Natural killer cell treated with Interleukin-12 subunit alpha and Interleukin-12 subunit beta and Interleukin-15 and Interleukin-18, amount 100 ng/mL, for 72 hours (primary cell): ENCODE measurements around the gene ELMOD1. TPM values are rescaled to one million over a fixed set of nuclear protein-coding genes. Genes with fewer than 3 reads are reported as not detected.

Experiments
- ATAC-seq, 2 donors: fragments of 150-1000 bp; cut with Tn5 transposase in 1 of 2; sonication (Bioruptor Pico), chemical (Tn5 transposase) in 1 of 2; 2 replicates each; pipeline ENCODE4 v1.10.0; 2021
- DNase-seq: peaks from one replicate; pipeline ENCODE4 v3.0.0; 2022; ENCODE audit warnings: low spot score
- H3K27ac Mint-ChIP-seq, 2 donors: 1 replicate in 1 of 2; 2 replicates in 1 of 2; pipeline ENCODE4 v1.8.0; 2022; ENCODE audit warnings: mixed read lengths in 2 of 2, mild to moderate bottlenecking in 1 of 2, moderate library complexity in 1 of 2
- H3K27me3 Mint-ChIP-seq, 2 donors: 1 replicate in 1 of 2; 2 replicates in 1 of 2; pipeline ENCODE4 v1.8.0; 2022; ENCODE audit warnings: mixed read lengths in 2 of 2
- H3K36me3 Mint-ChIP-seq: one replicate; pipeline ENCODE4 v1.8.0; 2022; ENCODE audit warnings: mixed read lengths
- H3K4me1 Mint-ChIP-seq, 2 donors: 1 replicate in 1 of 2; 2 replicates in 1 of 2; pipeline ENCODE4 v1.8.0; 2022; ENCODE audit warnings: low read depth in 2 of 2, mixed read lengths in 2 of 2, mild to moderate bottlenecking in 1 of 2
- H3K4me3 Mint-ChIP-seq: one replicate; pipeline ENCODE4 v1.8.0; 2022; ENCODE audit warnings: mixed read lengths
- H3K9me3 Mint-ChIP-seq: 2 replicates; pipeline ENCODE4 v1.8.0; 2022; ENCODE audit warnings: mixed read lengths
- total RNA-seq, 2 donors: library from RNA; stranded (reverse); gene quantifications; one replicate each; pipeline ENCODE4 v1.2.3, GENCODE V29; 2022

Gene ELMOD1
- total RNA-seq, 2 donors from 2014 or later = not detected

DNA sequence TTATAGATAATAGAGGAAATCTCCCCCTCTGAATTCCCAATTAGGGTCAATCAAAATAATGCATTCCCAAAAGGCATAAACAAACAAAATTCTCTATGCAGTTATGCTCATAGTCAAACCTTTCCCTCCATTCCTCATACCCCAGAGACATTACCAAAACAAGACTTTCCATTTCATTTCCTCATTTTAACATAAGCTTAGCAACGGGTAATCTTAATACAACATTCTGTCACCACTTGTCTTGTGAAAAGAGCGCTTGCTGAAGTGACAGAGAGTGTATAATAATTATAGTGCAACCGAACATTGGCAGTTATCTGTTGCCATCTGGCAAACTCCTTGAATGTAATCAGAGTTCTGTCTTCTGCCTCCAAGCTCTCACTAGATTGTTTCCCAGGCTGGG, 122.1 kb downstream of the ELMOD1 start:
- Mint-ChIP-seq H3K9me3 (peaks cover 4% of the 10 kb centered on the region), H3K27me3 (peaks cover 11 to 38% of the 10 kb centered on the region in 2 donors), H3K27ac (no peak overlapping the region), H3K4me3 (no peak overlapping the region), H3K4me1 (no peaks in the 10 kb centered on the region), H3K36me3 (no peaks in the 10 kb centered on the region)
- DNase-seq = no peak
- no peak for ATAC-seq

Other genes starting within 250 kb of the ELMOD1 start
- 10 to 100 TPM; 16.5 to 26.2 TPM for gene CWF19L2, start 133.3 kb upstream of the ELMOD1 start, total RNA-seq
- gene ALKBH8, start 25.4 kb upstream of the ELMOD1 start, total RNA-seq = 1 to 10 TPM; 8.5 to 9.3 TPM
- gene SLN, start 120.9 kb downstream of the ELMOD1 start, total RNA-seq = not detected